Breast epithelium (tissue), 3 donors: ENCODE results near the gene MLC1.

Source experiments
- CTCF ChIP-seq, 3 donors: fragments of 450-650 bp; IDR thresholded peaks; one replicate each; pipeline ENCODE4 v1.5.1; 2016 to 2017; ENCODE audit warnings: antibody characterized with exemption in 3 of 3, mild to moderate bottlenecking in 3 of 3, moderate library complexity in 3 of 3
- POLR2A ChIP-seq: fragments of 450-650 bp; IDR thresholded peaks from one replicate; pipeline ENCODE4 v1.6.1; 2016; ENCODE audit warnings: antibody characterized with exemption, mild to moderate bottlenecking, moderate library complexity
- POLR2AphosphoS5 ChIP-seq, 3 donors: sonication (generic); formaldehyde crosslinking; IDR thresholded peaks; one replicate each; pipeline ENCODE4 v1.6.1; 2017; ENCODE audit warnings: antibody characterized with exemption in 3 of 3

GRCh38 chr22:50063589-50064393 is 21.4 kb downstream of the MLC1 start:
- TF ChIP-seq CTCF (IDR thresholded peaks at IDR 0.05) (no peak), POLR2A (no peak), POLR2AphosphoS5 (IDR thresholded peaks at IDR 0.05) (no peak)
